Measurements from ENCODE around the gene GNA15.
A peak's percentile ranks its signal among the peaks of the same experiment; 100 is the strongest.

The GNA15 gene

GRCh38 chr19:3153286-3154230, 17.7 kb downstream of the GNA15 start:
- Histone ChIP-seq H3K9me3 (ENCODE audit: control insufficient read depth, insufficient read depth, low read depth, low read length) (no peaks in the 10 kb centered on the region), H3K27ac (ENCODE audit: extremely low read depth, low read depth, low read length) (no peak overlapping the region), H3K4me3 (ENCODE audit: low read depth, low read length) (no peak overlapping the region), H3K4me1 (ENCODE audit: control insufficient read depth, insufficient read depth, low read length) (no peaks in the 10 kb centered on the region), H3K36me3 (ENCODE audit: control insufficient read depth in 2 of 2, insufficient read depth in 1 of 2, low read length in 2 of 2) (no peaks in the 10 kb centered on the region)
- ChIA-PET CTCF (interaction anchor here (0.5 to 2.1 kb wide), 3 partner anchors 10 to 454 kb away, joined by 3 to 7 read pairs (median 4); no protein-coding TSS in a partner anchor), POLR2A (no interaction called here)
- TF ChIP-seq ZBTB11 (tag by site-specific recombination; conservative IDR thresholded peaks at IDR 0.05; ENCODE audit: low read depth) (no peak), ZNF366 (tag by site-specific recombination; conservative IDR thresholded peaks at IDR 0.05) (peak; percentile 98), ZFP41 (tag by site-specific recombination; IDR thresholded peaks at IDR 0.05; ENCODE audit: borderline replicate concordance) (0 out of 2 replicates have a peak, but pooled peaks have one; percentile 59), ZFHX2 (tag by site-specific recombination; conservative IDR thresholded peaks at IDR 0.05) (peak; percentile 66), ZNF112 (tag by site-specific recombination; IDR thresholded peaks at IDR 0.05) (peak; percentile 49; the same call in 1 of the 2 replicates), ZNF704 (tag by site-specific recombination; IDR thresholded peaks at IDR 0.05) (0 out of 2 replicates have a peak, but pooled peaks have one; percentile 14), ZNF133 (tag by site-specific recombination; IDR thresholded peaks at IDR 0.05) (no peak), EGR2 (tag by site-specific recombination; IDR thresholded peaks at IDR 0.05; ENCODE audit: low read depth) (peak; percentile 91), ZNF521 (tag by site-specific recombination; IDR thresholded peaks at IDR 0.05) (peak; percentile 59; the same call in 1 of the 2 replicates), ZNF148 (tag by site-specific recombination; IDR thresholded peaks at IDR 0.05; ENCODE audit: borderline replicate concordance) (peak; percentile 0; the same call in 1 of the 2 replicates), ZNF311 (tag by site-specific recombination; IDR thresholded peaks at IDR 0.05; ENCODE audit: borderline replicate concordance) (peak; percentile 44; the same call in 1 of the 2 replicates), ZNF830 (tag by site-specific recombination; IDR thresholded peaks at IDR 0.05; ENCODE audit: low read depth) (no peak), ZFP3 (tag by site-specific recombination; IDR thresholded peaks at IDR 0.05; ENCODE audit: low read depth) (no peak), ZNF571 (tag by site-specific recombination; IDR thresholded peaks at IDR 0.05) (0 out of 2 replicates have a peak, but pooled peaks have one; percentile 30), ZBTB17 (tag by site-specific recombination; IDR thresholded peaks at IDR 0.05) (peak; percentile 97), ZNF785 (tag by site-specific recombination; IDR thresholded peaks at IDR 0.05) (0 out of 2 replicates have a peak, but pooled peaks have one; percentile 51), BCL6B (tag by site-specific recombination; IDR thresholded peaks at IDR 0.05) (peak; percentile 55; the same call in 1 of the 2 replicates), ZEB2 (tag by site-specific recombination; IDR thresholded peaks at IDR 0.05) (no peak), ZNF114 (tag by site-specific recombination; IDR thresholded peaks at IDR 0.05) (peak; percentile 64; the same call in 1 of the 2 replicates), ZNF776 (tag by site-specific recombination; IDR thresholded peaks at IDR 0.05; ENCODE audit: borderline replicate concordance) (0 out of 2 replicates have a peak, but pooled peaks have one; percentile 63), ZNF175 (tag by site-specific recombination; IDR thresholded peaks at IDR 0.05) (no peak), ZFP69B (tag by site-specific recombination; IDR thresholded peaks at IDR 0.05) (no peak), ZNF157 (tag by site-specific recombination; IDR thresholded peaks at IDR 0.05) (0 out of 2 replicates have a peak, but pooled peaks have one; percentile 18), ZNF140 (tag by site-specific recombination; IDR thresholded peaks at IDR 0.05) (no peak)
